Spleen (tissue), 11 donors: ENCODE results near the gene CSF2RB. TPM values are rescaled to one million over a fixed set of nuclear protein-coding genes. Genes with fewer than 3 reads are reported as not detected.

Source experiments
- DNase-seq: peaks from one replicate; pipeline ENCODE4 v3.0.0-alpha.2; 2020
- H3K27ac ChIP-seq, 8 donors: fragments of 200-600 bp; sonication (generic) in 7 of 8; 1 replicate in 4 of 8; 2 replicates in 4 of 8; pipeline versions ENCODE4 v1.5.0 to v1.8.0; 2016 to 2021; ENCODE audit warnings: inconsistent platforms in 4 of 8, mild to moderate bottlenecking in 4 of 8, moderate library complexity in 1 of 8
- H3K27me3 ChIP-seq, 7 donors: fragments of 200-600 bp; sonication (generic) in 6 of 7; replicated peaks in 1 of 7; 1 replicate in 4 of 7; 2 replicates in 3 of 7; pipeline versions ENCODE4 v1.5.0 to v1.8.0; 2016 to 2021; ENCODE audit warnings: inconsistent platforms in 3 of 7, mild to moderate bottlenecking in 1 of 7
- H3K36me3 ChIP-seq, 6 donors: fragments of 200-600 bp; sonication (generic) in 5 of 6; 1 replicate in 4 of 6; 2 replicates in 2 of 6; pipeline versions ENCODE4 v1.5.0 to v1.8.0; 2016 to 2021; ENCODE audit warnings: inconsistent platforms in 2 of 6
- H3K4me1 ChIP-seq, 6 donors: fragments of 200-600 bp; sonication (generic) in 5 of 6; 1 replicate in 3 of 6; 2 replicates in 3 of 6; pipeline versions ENCODE4 v1.5.0 to v1.8.0; 2016 to 2021; ENCODE audit warnings: inconsistent platforms in 3 of 6
- H3K4me3 ChIP-seq, 8 donors: fragments of 200-600 bp; sonication (generic) in 7 of 8; 1 replicate in 4 of 8; 2 replicates in 4 of 8; pipeline versions ENCODE4 v1.5.0 to v1.8.0; 2016 to 2021; ENCODE audit warnings: inconsistent platforms in 4 of 8, mild to moderate bottlenecking in 4 of 8, moderate library complexity in 2 of 8
- H3K9me3 ChIP-seq, 8 donors: fragments of 200-600 bp; sonication (generic) in 7 of 8; 1 replicate in 4 of 8; 2 replicates in 4 of 8; pipeline versions ENCODE4 v1.5.0 to v1.8.0; 2016 to 2021; ENCODE audit warnings: inconsistent platforms in 4 of 8
- CTCF ChIP-seq, 11 experiments: fragments of 200-600 bp in 7 of 11; fragments of 450-650 bp in 4 of 11; sonication (generic) in 4 of 11; IDR thresholded peaks in 8 of 11; conservative IDR thresholded peaks in 3 of 11; 1 replicate in 7 of 11; 2 replicates in 4 of 11; pipeline versions ENCODE4 v1.4.0 to v1.8.0; 2016 to 2021; ENCODE audit warnings: antibody characterized with exemption in 11 of 11, inconsistent platforms in 4 of 11, mild to moderate bottlenecking in 1 of 11
- POLR2A ChIP-seq, 3 donors: fragments of 450-650 bp; IDR thresholded peaks; one replicate each; pipeline ENCODE4 v1.5.1; 2017; ENCODE audit warnings: antibody characterized with exemption in 3 of 3, mild to moderate bottlenecking in 1 of 3
- POLR2AphosphoS5 ChIP-seq, 3 donors: sonication (generic); formaldehyde crosslinking; IDR thresholded peaks; one replicate each; pipeline ENCODE4 v1.5.1; 2017; ENCODE audit warnings: antibody characterized with exemption in 3 of 3
- WGBS, 5 donors: extraction: QIAGEN DNeasy Blood & Tissue Kit in 3 of 5; methylation state at CpG; one replicate each; pipeline versions ENCODE4 v1.1.5 to v1.1.7; 2013 to 2018; 5-methylcytosine and 5-hydroxymethylcytosine counted together
- intact Hi-C: fragments of 100-400 bp; cut with DNase I; formaldehyde crosslinking; loops from one replicate; pipeline ENCODE4 v1.15.0; 2023; ENCODE audit warnings: low total_unique reads
- polyA plus RNA-seq, 3 donors: library from polyadenylated mRNA; stranded (reverse); fragments of 200-250 nt; gene quantifications; one replicate each; pipeline ENCODE4 v1.2.1, GENCODE V29; 2013
- total RNA-seq, 7 donors: library from RNA; depleted of rRNA in 3 of 7; stranded (reverse); fragments of >200 nt in 3 of 7; fragmentation: NEBNext Ultra II Directional in 4 of 7; extraction: Animal tissue kit (Norgen Biotek cat#: 25700) in 4 of 7; gene quantifications; one replicate each; pipeline versions ENCODE4 v1.1.0 to v1.2.1, GENCODE V29; 2016 to 2021
- donor health status: healthy with polysubstance abuse.
- donor health status: DM: no; HTN: no; CAD: no; lungs with moderate emphysema.
- donor health status: DM: no; HTN: no; CAD: no.
- donor health status: Bipolar disorder and iron deficiency.
- donor health status: healthy.
- donor health status: DM: no; HTN: no; CAD: no.
- donor health status: DM: yes; HTN: yes; CAD: no.

Gene CSF2RB
- total and polyA plus RNA-seq, 10 donors = 14.2 to 110 (median 45.9) TPM

- peak in 1 of 3 donors; percentile 25 for TF ChIP-seq POLR2AphosphoS5 (IDR thresholded peaks at IDR 0.05)
- TF ChIP-seq POLR2A (IDR thresholded peaks at IDR 0.05) = no peak
- no peak for DNase-seq
- 81 to 86% (median 84%) methylated on average over 4 to 17 of the region's 17 CpGs for WGBS, 5 donors
- Histone ChIP-seq H3K27ac (no peak overlapping the region), H3K9me3 (no peaks in the 10 kb centered on the region), H3K4me1 (peaks cover 0 to under 1% (median 0%) of the 10 kb centered on the region in 6 donors), H3K4me3 (no peak overlapping the region), H3K36me3 (peaks cover 0 to 100% (median 29%) of the 10 kb centered on the region in 6 donors), H3K27me3 (no peaks in the 10 kb centered on the region)
- intact Hi-C loops = no loop called here
Measured at GRCh38 chr22:36928786-36929535, 15.5 kb downstream of the CSF2RB start.

- Histone ChIP-seq H3K9me3 (no peaks in the 10 kb centered on the region), H3K27me3 (no peaks in the 10 kb centered on the region), H3K4me1 (no peaks in the 10 kb centered on the region), H3K27ac (no peak overlapping the region), H3K4me3 (no peak overlapping the region), H3K36me3 (peaks cover 0 to 100% (median 26%) of the 10 kb centered on the region in 6 donors)
- DNase-seq = no peak
- TF ChIP-seq POLR2A (IDR thresholded peaks at IDR 0.05) (no peak), CTCF (IDR thresholded peaks at IDR 0.05 in 8 of 11, conservative IDR thresholded peaks at IDR 0.05 in 3 of 11) (no peak), POLR2AphosphoS5 (IDR thresholded peaks at IDR 0.05) (peak in 1 of 3 donors; percentile 37)
- WGBS, 5 donors = 89 to 92% (median 92%) methylated on average over 3 to 10 of the region's 10 CpGs
- intact Hi-C loops = no loop called here
Measured at GRCh38 chr22:36929621-36930020, 16.2 kb downstream of the CSF2RB start.

GRCh38 chr22:36930041-36930935 is 16.9 kb downstream of the CSF2RB start:
- no peaks in the 10 kb centered on the region for H3K9me3 ChIP-seq
- H3K27ac ChIP-seq = no peak overlapping the region
- no peak for DNase-seq
- no peaks in the 10 kb centered on the region for H3K4me1 ChIP-seq
- intact Hi-C loops = no loop called here
- peaks cover 0 to 100% (median 30%) of the 10 kb centered on the region in 6 donors for H3K36me3 ChIP-seq
- WGBS, 5 donors = 77 to 84% (median 80%) methylated on average over 19 to 20 of the region's 20 CpGs
- TF ChIP-seq CTCF (IDR thresholded peaks at IDR 0.05 in 8 of 11, conservative IDR thresholded peaks at IDR 0.05 in 3 of 11) (no peak), POLR2AphosphoS5 (IDR thresholded peaks at IDR 0.05) (peak in 1 of 3 donors; percentile 60), POLR2A (IDR thresholded peaks at IDR 0.05) (no peak)
- no peaks in the 10 kb centered on the region for H3K27me3 ChIP-seq
- H3K4me3 ChIP-seq = no peak overlapping the region

GRCh38 chr22:36931446-36931845 is 18.0 kb downstream of the CSF2RB start:
- intact Hi-C loops = no loop called here
- Histone ChIP-seq H3K4me3 (no peak overlapping the region), H3K4me1 (peaks cover 0 to 11% (median 3%) of the 10 kb centered on the region in 6 donors), H3K27me3 (no peaks in the 10 kb centered on the region), H3K27ac (no peak overlapping the region), H3K36me3 (peaks cover 0 to 98% (median 32%) of the 10 kb centered on the region in 6 donors), H3K9me3 (no peaks in the 10 kb centered on the region)
- WGBS, 5 donors = 86 to 93% (median 87%) methylated on average over 2 of the region's 2 CpGs
- TF ChIP-seq POLR2A (IDR thresholded peaks at IDR 0.05) (no peak), CTCF (IDR thresholded peaks at IDR 0.05 in 8 of 11, conservative IDR thresholded peaks at IDR 0.05 in 3 of 11) (no peak), POLR2AphosphoS5 (IDR thresholded peaks at IDR 0.05) (no peak)
- DNase-seq = no peak
